Type B pancreatic cell (in vitro differentiated cells): ENCODE measurements around the gene MORN1. TPM values are rescaled to one million over a fixed set of nuclear protein-coding genes. Genes with fewer than 3 reads are reported as not detected.

Experiments
- DNase-seq: peaks from one replicate; pipeline ENCODE4 v3.0.0; 2021; ENCODE audit warnings: mixed read lengths; ENCODE audit not compliant: unreplicated experiment; ENCODE audit errors: extremely low spot score
- H3K27ac Mint-ChIP-seq: 2 replicates; pipeline ENCODE4 v1.8.0; 2021; ENCODE audit warnings: mild to moderate bottlenecking, mixed read lengths
- H3K27me3 Mint-ChIP-seq: 2 replicates; pipeline ENCODE4 v1.8.0; 2021; ENCODE audit warnings: mixed read lengths
- H3K36me3 Mint-ChIP-seq: 2 replicates; pipeline ENCODE4 v1.8.0; 2021; ENCODE audit warnings: mixed read lengths
- H3K4me1 Mint-ChIP-seq: one replicate; pipeline ENCODE4 v1.8.0; 2021; ENCODE audit warnings: mixed read lengths; ENCODE audit not compliant: unreplicated experiment
- H3K4me3 Mint-ChIP-seq: 2 replicates; pipeline ENCODE4 v1.8.0; 2021; ENCODE audit warnings: mild to moderate bottlenecking, mixed read lengths
- H3K9me3 Mint-ChIP-seq: 2 replicates; pipeline ENCODE4 v1.8.0; 2021; ENCODE audit warnings: mixed read lengths
- CTCF ChIP-seq: fragments of 200-600 bp; sonication (generic); conservative IDR thresholded peaks from 2 replicates; pipeline ENCODE4 v1.5.0; 2021; ENCODE audit warnings: antibody characterized with exemption, mild to moderate bottlenecking
- total RNA-seq: library from RNA; stranded (reverse); gene quantifications from 2 replicates; pipeline ENCODE4 v1.2.1, GENCODE V29; 2021; ENCODE audit warnings: low replicate concordance

The MORN1 gene
- total RNA-seq, 1 donor from 2014 or later = 27.5 TPM

DNA sequence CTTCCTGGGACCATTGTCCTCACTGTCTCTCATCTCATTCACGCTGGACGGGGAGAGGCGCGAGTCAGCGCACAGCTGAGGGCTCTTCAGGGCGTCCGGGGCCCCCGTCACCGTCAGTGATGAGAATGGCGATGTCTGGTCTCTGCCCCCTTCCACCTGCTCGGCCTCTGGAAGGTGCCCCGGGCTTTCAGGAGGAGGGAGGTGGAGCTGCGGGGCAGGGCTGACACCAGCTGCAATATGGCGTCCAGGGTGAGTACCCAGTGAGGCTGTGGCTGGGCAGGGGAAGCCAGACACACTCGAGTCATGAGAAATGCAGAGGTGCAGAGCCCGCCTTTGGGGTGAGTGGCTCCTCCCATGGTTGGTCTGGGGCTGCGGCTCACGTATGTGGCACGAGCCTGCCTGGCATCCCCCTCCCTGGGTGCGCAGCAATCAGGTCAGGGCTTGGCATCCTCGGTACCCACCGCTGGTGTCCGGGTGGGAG is 15.1 kb downstream of the MORN1 start:
- H3K36me3 Mint-ChIP-seq = no peaks in the 10 kb centered on the region
- H3K4me1 Mint-ChIP-seq = no peaks in the 10 kb centered on the region
- no peak overlapping the region for H3K4me3 Mint-ChIP-seq
- TF ChIP-seq CTCF = no peak
- no peak for DNase-seq
- H3K9me3 Mint-ChIP-seq = no peaks in the 10 kb centered on the region
- no peaks in the 10 kb centered on the region for H3K27me3 Mint-ChIP-seq
- no peak overlapping the region for H3K27ac Mint-ChIP-seq

- H3K4me1 Mint-ChIP-seq = no peaks in the 10 kb centered on the region
- no peaks in the 10 kb centered on the region for H3K36me3 Mint-ChIP-seq
- H3K9me3 Mint-ChIP-seq = no peaks in the 10 kb centered on the region
- DNase-seq = no peak
- H3K27ac Mint-ChIP-seq = no peak overlapping the region
- no peaks in the 10 kb centered on the region for H3K27me3 Mint-ChIP-seq
- no peak for TF ChIP-seq CTCF
- no peak overlapping the region for H3K4me3 Mint-ChIP-seq
Observed at GRCh38 chr1:2375923-2376260, 15.5 kb downstream of the MORN1 start.

DNA sequence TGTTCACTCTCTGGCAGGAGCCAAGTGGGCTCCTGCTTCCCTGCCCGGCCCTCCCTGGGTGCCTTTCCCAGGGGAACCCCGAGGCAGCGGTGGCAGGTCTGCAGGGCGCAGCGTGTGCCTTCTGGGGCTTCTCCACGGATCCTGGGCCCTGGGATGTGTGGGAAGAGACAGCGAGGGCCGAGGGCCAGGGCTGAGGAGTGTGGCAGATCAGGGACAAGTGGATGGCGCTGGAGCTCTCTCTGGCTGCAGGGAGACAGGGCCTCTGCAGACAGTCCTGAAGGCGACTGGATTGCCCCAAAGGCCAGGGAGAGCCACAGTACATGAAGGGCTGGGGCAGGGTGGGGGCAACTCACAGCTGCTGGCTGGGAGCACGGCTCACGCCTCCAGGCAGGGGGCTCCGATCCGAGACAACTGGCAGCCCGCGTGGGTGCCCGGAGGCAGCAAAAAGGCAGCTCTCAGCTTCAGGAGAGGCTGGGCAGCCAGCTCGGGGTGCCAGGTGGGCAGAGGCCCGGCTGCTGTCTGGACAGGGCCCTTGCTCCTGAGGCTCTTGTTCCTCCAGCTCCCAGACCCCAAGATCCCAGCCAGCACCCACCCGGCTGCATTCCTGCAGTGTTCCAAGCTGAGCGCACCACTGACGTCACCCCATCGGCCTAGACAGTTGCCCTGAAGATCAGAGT is 16.0 kb downstream of the MORN1 start:
- no peaks in the 10 kb centered on the region for H3K9me3 Mint-ChIP-seq
- no peaks in the 10 kb centered on the region for H3K27me3 Mint-ChIP-seq
- TF ChIP-seq CTCF = no peak
- H3K36me3 Mint-ChIP-seq = peaks cover under 1% of the 10 kb centered on the region
- no peaks in the 10 kb centered on the region for H3K4me1 Mint-ChIP-seq
- H3K27ac Mint-ChIP-seq = no peak overlapping the region
- H3K4me3 Mint-ChIP-seq = no peak overlapping the region
- DNase-seq = no peak

DNA sequence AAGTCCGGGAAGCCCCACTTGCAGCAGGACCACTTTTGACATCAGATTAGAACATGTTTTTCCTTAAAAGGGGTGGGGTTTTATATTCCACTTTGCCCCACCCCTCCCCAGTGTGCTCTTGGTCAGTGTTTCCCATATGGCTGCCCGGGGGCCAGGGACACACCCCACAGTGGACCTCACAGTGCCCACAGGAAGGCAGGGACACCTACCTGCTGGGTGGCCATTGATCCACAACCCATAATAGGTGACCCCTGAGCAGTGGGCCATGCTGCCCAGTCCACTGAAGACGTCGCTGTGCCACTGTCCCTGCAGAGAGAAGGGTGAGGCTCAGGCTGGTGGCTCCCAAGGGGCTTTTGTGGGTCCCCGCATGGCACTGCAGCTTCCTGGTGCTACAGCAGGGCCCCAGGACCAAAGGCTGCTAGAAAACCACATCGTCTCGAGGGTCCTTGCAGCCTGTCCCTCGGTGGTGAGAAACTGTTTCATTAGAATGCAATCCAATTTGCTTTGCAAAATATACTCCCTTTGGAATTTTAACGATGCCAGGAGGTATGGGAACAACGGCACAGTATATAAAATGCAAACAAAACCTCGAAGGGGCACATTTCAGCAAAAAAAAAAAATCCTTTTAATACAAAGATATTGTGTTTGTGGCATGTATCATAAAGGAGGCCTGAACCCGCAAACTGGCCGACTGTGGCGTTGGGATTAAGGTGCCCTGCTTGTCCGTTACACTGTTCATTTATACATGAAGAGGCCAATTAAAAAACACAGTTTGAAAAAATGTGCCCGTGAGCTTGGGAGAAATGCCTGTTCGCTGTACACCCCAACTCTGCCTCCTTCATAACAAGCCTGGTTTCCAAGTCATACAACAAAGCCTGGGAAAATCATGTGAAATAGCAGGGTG is 16.9 kb downstream of the MORN1 start:
- H3K27me3 Mint-ChIP-seq = no peaks in the 10 kb centered on the region
- no peak overlapping the region for H3K4me3 Mint-ChIP-seq
- H3K9me3 Mint-ChIP-seq = no peaks in the 10 kb centered on the region
- H3K27ac Mint-ChIP-seq = no peak overlapping the region
- peaks cover 8% of the 10 kb centered on the region for H3K36me3 Mint-ChIP-seq
- H3K4me1 Mint-ChIP-seq = no peaks in the 10 kb centered on the region
- DNase-seq = no peak
- no peak for TF ChIP-seq CTCF

- no peak overlapping the region for H3K4me3 Mint-ChIP-seq
- no peaks in the 10 kb centered on the region for H3K27me3 Mint-ChIP-seq
- no peak overlapping the region for H3K27ac Mint-ChIP-seq
- no peaks in the 10 kb centered on the region for H3K4me1 Mint-ChIP-seq
- no peak for TF ChIP-seq CTCF
- H3K36me3 Mint-ChIP-seq = peaks cover 8% of the 10 kb centered on the region
- no peaks in the 10 kb centered on the region for H3K9me3 Mint-ChIP-seq
- DNase-seq = no peak
Observed at GRCh38 chr1:2373551-2374251, 17.7 kb downstream of the MORN1 start.
